Measurements from ENCODE around the gene CARM1.
A peak's percentile ranks its signal among the peaks of the same experiment; 100 is the strongest.
"Not testable (repeated sequence)": the region's sequence is repeated elsewhere in the genome, so short reads cannot be mapped to it uniquely, and the experiment has no call there.

The CARM1 gene

DNA sequence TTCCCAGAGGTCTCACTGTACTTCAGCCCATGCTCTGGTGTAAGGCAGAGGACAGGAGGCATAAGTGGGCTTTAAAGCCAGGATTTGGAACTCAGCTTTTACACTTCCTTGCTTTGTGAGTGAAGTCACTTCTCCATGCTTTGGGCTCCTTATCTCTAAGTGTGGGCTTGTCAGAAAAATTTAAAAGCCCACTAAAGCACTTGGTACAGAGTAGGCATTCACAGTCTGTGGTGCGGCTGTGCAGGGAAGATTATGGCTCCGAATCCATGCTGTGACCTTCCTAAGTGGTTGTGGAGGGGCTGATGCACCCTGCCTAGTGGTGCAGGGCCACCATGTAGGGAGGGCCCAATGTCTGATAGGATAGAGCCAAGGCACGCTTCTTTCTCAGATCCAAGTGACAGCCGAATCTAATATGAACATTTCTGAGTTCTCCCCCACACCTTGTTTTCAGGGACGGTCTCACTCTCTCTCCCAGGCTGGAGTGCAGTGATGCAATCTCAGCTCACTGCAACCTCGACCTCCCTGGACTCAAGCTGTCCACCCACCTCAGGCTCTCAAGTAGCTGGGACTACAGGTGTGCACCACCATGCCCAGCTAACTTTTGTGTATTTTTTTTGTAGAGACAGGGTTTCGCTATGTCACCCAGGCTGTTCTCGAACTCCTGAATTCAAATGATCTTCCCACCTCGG lies 64.2 kb downstream of the CARM1 start:
- Histone ChIP-seq H2AFZ (ENCODE audit: low read depth, low read length, severe bottlenecking) (no peak overlapping the region), H3F3A (ENCODE audit: insufficient read depth) (no peaks in the 10 kb centered on the region; the same call in 1 of the 2 replicates), H3K4me2 (ENCODE audit: low read depth, low read length, poor library complexity, severe bottlenecking) (no peak overlapping the region), H3K27ac (ENCODE audit: low read depth, low read length) (no peak overlapping the region), H3K27me3 (ENCODE audit: low read length) (no peaks in the 10 kb centered on the region), H3K79me2 (ENCODE audit: insufficient read depth, low read length) (peaks cover 18% of the 10 kb centered on the region), H3K9ac (ENCODE audit: low read length) (no peak overlapping the region), H3K36me3 (ENCODE audit: low read length) (no peaks in the 10 kb centered on the region), H3K9me2 (replicated peaks; ENCODE audit: insufficient read depth, low read length) (no peaks in the 10 kb centered on the region), H3K4me3 (ENCODE audit: insufficient read depth, low read length, poor library complexity, severe bottlenecking) (no peak overlapping the region), H3K9me3 (ENCODE audit: insufficient read depth, low read length) (no peaks in the 10 kb centered on the region), H4K20me1 (ENCODE audit: low read depth, low read length) (no peaks in the 10 kb centered on the region)
- TF ChIP-seq EZH2phosphoT487 (conservative IDR thresholded peaks at IDR 0.05; ENCODE audit: low read length), result no peak
- TF ChIP-seq CTCF (IDR thresholded peaks at IDR 0.05; ENCODE audit: insufficient read depth, low read length, poor library complexity, severe bottlenecking), result no peak

DNA sequence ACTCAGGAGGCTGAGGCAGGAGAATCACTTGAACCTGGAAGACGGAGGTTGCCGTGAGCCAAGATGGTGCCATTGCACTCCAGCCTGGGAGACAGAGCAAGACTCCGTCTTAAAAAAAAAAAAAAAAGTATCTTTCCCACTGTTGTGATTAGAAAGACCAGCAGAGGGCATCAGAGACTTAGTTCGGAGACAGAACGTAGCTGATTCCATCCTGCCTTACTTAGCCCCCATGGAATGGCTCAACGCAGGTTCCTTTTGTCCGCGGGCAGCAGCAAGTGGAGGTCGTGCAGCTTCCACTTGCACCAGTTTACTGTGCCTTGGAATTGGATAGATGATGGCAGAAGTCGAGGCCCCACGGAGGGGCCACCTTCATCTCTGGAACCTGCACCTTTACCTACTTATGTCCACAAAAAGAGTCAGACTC lies 65.3 kb downstream of the CARM1 start:
- Histone ChIP-seq H3K9me2 (replicated peaks; ENCODE audit: insufficient read depth, low read length) (no peaks in the 10 kb centered on the region), H3F3A (ENCODE audit: insufficient read depth) (no peaks in the 10 kb centered on the region; the same call in 1 of the 2 replicates), H3K27ac (ENCODE audit: low read depth, low read length) (no peak overlapping the region), H4K20me1 (ENCODE audit: low read depth, low read length) (no peaks in the 10 kb centered on the region), H3K36me3 (ENCODE audit: low read length) (no peaks in the 10 kb centered on the region), H3K27me3 (ENCODE audit: low read length) (no peaks in the 10 kb centered on the region), H2AFZ (ENCODE audit: low read depth, low read length, severe bottlenecking) (no peak overlapping the region), H3K79me2 (ENCODE audit: insufficient read depth, low read length) (peaks cover 12% of the 10 kb centered on the region), H3K4me3 (ENCODE audit: insufficient read depth, low read length, poor library complexity, severe bottlenecking) (no peak overlapping the region), H3K9me3 (ENCODE audit: insufficient read depth, low read length) (no peaks in the 10 kb centered on the region), H3K9ac (ENCODE audit: low read length) (no peak overlapping the region), H3K4me2 (ENCODE audit: low read depth, low read length, poor library complexity, severe bottlenecking) (no peak overlapping the region)
- TF ChIP-seq EZH2phosphoT487 (conservative IDR thresholded peaks at IDR 0.05; ENCODE audit: low read length) (no peak), CTCF (IDR thresholded peaks at IDR 0.05; ENCODE audit: insufficient read depth, low read length, poor library complexity, severe bottlenecking) (peak; percentile 19)

DNA sequence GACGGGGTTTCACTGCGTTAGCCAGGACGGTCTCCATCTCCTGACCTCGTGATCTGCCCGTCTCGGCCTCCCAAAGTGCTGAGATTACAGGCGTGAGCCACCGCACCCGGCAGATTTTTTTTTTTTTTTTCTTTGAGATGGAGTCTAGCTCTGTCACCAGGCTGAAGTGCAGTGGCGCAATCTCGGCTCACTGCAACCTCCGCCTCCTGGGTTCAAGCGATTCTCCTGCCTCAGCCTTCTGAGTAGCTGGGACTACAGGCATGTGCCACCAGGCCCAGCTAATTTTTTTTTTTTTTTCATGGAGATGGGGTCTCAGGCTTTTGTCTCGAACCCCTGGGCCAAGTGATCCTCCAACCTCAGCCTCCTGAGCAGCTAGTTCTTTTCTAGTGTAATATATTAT lies 70.3 kb downstream of the CARM1 start:
- not testable (repeated sequence) for H3K27ac ChIP-seq (ENCODE audit: low read depth, low read length); H2AFZ ChIP-seq (ENCODE audit: low read depth, low read length, severe bottlenecking); H3K4me3 ChIP-seq (ENCODE audit: insufficient read depth, low read length, poor library complexity, severe bottlenecking); H3K36me3 ChIP-seq (ENCODE audit: low read length); H4K20me1 ChIP-seq (ENCODE audit: low read depth, low read length); H3F3A ChIP-seq (ENCODE audit: insufficient read depth); H3K79me2 ChIP-seq (ENCODE audit: insufficient read depth, low read length); H3K9me3 ChIP-seq (ENCODE audit: insufficient read depth, low read length); H3K4me2 ChIP-seq (ENCODE audit: low read depth, low read length, poor library complexity, severe bottlenecking); H3K9me2 ChIP-seq (replicated peaks; ENCODE audit: insufficient read depth, low read length); H3K9ac ChIP-seq (ENCODE audit: low read length); H3K27me3 ChIP-seq (ENCODE audit: low read length)

GRCh38 chr19:10943412-10943811 lies 72.1 kb downstream of the CARM1 start:
- H3F3A ChIP-seq (ENCODE audit: insufficient read depth); H4K20me1 ChIP-seq (ENCODE audit: low read depth, low read length); H3K27me3 ChIP-seq (ENCODE audit: low read length); H3K9me2 ChIP-seq (replicated peaks; ENCODE audit: insufficient read depth, low read length); H3K9me3 ChIP-seq (ENCODE audit: insufficient read depth, low read length); H3K36me3 ChIP-seq (ENCODE audit: low read length); H3K27ac ChIP-seq (ENCODE audit: low read depth, low read length); H3K4me3 ChIP-seq (ENCODE audit: insufficient read depth, low read length, poor library complexity, severe bottlenecking); H2AFZ ChIP-seq (ENCODE audit: low read depth, low read length, severe bottlenecking); H3K9ac ChIP-seq (ENCODE audit: low read length); H3K4me2 ChIP-seq (ENCODE audit: low read depth, low read length, poor library complexity, severe bottlenecking); H3K79me2 ChIP-seq (ENCODE audit: insufficient read depth, low read length): not testable (repeated sequence)

Data from SU-DHL-6 (cell line).